ENCODE data around the gene SLC38A5.
"Not testable (repeated sequence)": the region's sequence is repeated elsewhere in the genome, so short reads cannot be mapped to it uniquely, and the experiment has no call there.

SLC38A5 gene

DNA sequence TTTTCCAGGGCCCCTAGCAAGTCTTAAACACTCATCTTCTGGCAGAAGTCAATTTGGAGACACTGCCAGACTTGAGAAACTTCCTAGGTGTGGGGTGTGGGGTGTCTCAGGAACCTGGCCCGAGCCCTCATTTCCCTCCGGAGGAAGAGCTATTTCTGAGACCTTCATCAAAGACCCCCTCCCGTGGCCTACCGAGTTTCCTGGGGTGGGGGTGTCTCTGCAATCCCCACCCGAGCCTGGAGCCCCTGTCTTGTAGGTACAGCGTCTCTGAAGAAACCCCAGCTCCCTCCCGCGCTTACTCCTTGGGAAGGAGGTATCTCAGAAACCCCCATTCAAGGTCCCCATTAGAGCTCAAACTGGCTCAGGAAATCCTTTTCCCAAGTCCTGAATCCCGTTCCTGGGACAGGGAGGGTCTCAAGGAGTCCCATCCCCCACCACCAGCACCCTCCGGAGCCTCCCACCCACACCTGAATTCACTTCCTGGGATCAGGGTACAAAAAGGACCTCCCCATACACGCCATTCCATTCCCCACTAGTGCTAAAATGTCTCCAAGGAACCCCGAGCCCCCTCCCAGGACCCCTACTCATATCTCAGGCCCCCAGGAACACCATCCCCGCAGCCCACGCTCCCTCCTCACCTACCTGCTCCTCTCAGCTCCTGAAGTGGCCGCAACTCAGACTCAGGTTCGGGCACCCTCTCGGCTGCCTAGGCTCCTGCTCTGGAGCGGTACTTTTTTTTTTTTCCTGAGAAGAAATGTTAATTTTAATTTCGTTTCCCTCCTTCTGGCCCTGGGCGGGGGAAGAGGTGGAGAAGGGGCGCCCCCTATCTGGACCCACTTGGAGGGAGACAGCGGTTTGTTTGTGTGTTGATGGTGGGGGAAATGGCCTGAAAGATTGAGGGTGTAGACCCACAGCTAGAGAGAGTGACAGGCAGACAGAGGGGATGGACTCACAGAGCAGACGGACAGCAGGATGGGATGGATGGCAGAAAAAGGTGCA is 1.1 kb downstream of the SLC38A5 start:
- DNase-seq (ENCODE audit: low read depth in 2 of 2) = peak in 1 of 2 donors; percentile 26

GRCh38 chrX:48468247-48468671 is 1.8 kb downstream of the SLC38A5 start:
- peak; percentile 38 to 46 for DNase-seq (ENCODE audit: low read depth in 2 of 2)

DNA sequence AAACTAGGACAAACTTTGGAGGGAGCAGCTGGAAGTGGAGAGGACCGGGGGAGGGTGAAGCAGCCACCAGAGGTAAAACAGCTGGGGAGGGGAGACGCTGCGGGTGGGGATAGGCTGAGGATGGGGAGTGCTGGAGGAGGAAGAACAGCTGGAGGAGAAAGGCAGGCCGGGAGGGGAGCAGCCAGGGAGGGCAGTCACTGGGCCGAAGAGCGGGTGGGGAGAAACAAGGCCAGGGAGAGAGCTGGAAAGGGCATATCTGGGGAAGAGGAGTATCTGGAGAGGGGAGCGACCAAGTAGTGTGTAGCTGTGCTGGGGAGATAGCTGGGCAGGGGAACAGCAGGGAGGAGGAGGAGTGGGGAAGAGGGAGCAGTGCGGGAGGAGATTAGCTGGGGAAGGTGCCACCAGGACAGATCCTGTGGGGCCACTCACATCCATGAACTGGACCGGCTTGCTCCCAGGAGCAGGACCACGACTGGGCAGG is 2.7 kb downstream of the SLC38A5 start:
- DNase-seq (ENCODE audit: low read depth in 2 of 2) = no peak

- DNase-seq (ENCODE audit: low read depth in 2 of 2) = no peak
Measured at GRCh38 chrX:48466696-48467095, 3.4 kb downstream of the SLC38A5 start.

- DNase-seq (ENCODE audit: low read depth in 2 of 2) = no peak
Measured at GRCh38 chrX:48465336-48465933, 4.6 kb downstream of the SLC38A5 start.

GRCh38 chrX:48461830-48462229 is 8.2 kb downstream of the SLC38A5 start:
- no peak for DNase-seq (ENCODE audit: low read depth in 2 of 2)

- DNase-seq (ENCODE audit: low read depth in 2 of 2) = no peak
Measured at GRCh38 chrX:48460606-48461005, 9.5 kb downstream of the SLC38A5 start.

- no peak for DNase-seq (ENCODE audit: low read depth in 2 of 2)
Measured at GRCh38 chrX:48460031-48460430, 10.0 kb downstream of the SLC38A5 start.

- no peak for DNase-seq (ENCODE audit: low read depth in 2 of 2)
Measured at GRCh38 chrX:48459483-48459882, 10.6 kb downstream of the SLC38A5 start.

GRCh38 chrX:48458711-48459110 is 11.3 kb downstream of the SLC38A5 start:
- DNase-seq (ENCODE audit: low read depth in 2 of 2) = no peak

DNA sequence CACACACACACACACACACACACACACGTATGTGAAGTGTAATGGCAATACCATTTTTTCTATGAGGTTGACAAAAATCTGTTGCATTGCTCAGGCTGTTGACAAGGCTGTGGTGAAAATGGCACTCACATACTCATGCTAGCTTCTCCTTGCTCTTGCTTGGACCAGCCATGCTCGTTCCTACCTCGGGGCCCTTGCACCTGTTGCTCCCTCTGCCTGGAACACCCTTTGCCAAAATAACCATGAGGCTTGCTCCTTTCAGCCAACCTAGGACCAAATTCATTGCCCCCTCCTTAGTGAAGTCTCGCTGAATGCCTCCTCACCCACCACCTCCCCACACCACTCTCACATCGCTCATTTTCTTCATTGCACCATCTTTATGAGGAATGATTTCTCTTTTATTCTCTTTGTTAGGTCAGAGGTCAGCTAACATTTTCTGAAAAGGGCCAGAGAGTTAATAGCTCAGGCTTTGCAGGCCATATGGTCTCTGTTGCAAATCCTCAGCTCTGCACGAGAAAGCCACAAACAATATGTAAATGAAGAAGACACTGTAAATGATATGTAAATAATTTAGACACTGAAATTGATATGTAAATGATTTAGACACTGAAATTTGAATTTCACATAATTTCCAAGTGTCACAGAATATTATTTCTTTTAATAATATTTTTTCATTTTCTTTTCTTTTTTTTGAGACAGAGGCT is 13.3 kb downstream of the SLC38A5 start:
- no peak for DNase-seq (ENCODE audit: low read depth in 2 of 2)

GRCh38 chrX:48451708-48452107 is 18.4 kb downstream of the SLC38A5 start:
- no peak for DNase-seq (ENCODE audit: low read depth in 2 of 2)

- no peak for DNase-seq (ENCODE audit: low read depth in 2 of 2)
Measured at GRCh38 chrX:48450076-48450475, 20.0 kb downstream of the SLC38A5 start.

GRCh38 chrX:48447201-48447600 is 22.9 kb downstream of the SLC38A5 start:
- not testable (repeated sequence) for DNase-seq (ENCODE audit: low read depth in 2 of 2)

GRCh38 chrX:48433713-48434112 is 36.3 kb downstream of the SLC38A5 start:
- DNase-seq (ENCODE audit: low read depth in 2 of 2) = not testable (repeated sequence)

DNA sequence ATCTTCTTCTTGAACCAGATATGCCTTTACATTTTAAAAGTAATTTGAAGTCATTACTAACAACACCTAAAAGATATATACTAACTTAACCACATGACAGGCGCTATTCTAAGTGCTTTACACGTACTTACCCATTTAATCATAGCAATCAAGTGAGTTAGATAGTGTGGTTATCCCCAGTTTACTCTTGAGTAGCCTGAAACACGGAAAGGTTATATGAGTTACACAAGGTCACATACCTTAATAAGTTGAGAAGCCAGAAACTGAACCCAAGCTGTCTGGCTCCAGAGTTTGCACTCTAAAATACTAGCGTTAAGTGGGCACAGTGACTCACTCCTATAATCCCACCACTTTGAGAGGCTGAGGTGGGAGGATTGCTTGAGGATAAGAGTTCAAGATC is 39.9 kb downstream of the SLC38A5 start:
- DNase-seq (ENCODE audit: low read depth in 2 of 2) = not testable (repeated sequence)

- not testable (repeated sequence) for DNase-seq (ENCODE audit: low read depth in 2 of 2)
Measured at GRCh38 chrX:48429606-48430005, 40.5 kb downstream of the SLC38A5 start.

DNA sequence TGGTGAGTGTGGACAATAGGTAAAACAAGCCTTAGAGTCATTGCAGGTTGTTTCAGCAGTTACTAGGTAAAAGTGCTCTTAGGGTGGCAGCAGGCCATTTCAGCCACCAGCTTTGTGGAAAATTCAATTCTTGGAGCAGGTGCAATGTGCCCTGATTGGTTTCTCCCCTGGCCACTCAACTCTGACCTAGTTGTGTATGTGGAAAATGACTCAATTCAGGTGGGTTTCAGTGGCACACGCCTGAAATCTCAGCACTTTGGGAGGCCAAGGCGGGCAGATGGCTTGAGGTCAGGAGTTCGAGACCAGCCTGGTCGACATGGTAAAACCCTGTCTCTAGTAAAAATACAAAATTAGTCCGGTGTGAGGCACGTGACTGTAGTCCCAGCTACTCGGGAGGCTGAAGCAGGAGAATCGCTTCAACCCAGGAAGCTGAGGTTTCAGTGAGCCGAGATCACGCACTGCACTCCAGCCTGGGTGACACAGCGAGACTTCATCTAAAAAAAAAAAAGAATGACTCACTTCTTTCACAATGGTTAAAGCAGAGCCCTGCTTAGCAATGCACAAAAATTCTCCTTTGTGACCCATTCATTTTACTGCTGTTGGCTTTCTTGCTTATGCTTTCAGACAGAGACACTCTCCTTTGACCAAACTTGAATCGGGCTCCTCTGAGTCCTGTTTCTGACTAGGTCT is 42.9 kb downstream of the SLC38A5 start:
- not testable (repeated sequence) for DNase-seq (ENCODE audit: low read depth in 2 of 2)

GRCh38 chrX:48411860-48412259 is 58.2 kb downstream of the SLC38A5 start, which contains the start of gene SSX4B:
TSS of gene SSX4B (minus strand) at chrX:48411960. CDS start at chrX:48411372, 588 bp downstream.
- not testable (repeated sequence) for DNase-seq (ENCODE audit: low read depth in 2 of 2)

Measured in stimulated activated CD8-positive, alpha-beta memory T cell treated with anti-CD3 and anti-CD28 coated beads, Interleukin-7, amount 100 ng/mL, for 4 hours (primary cell).